LoVo (cell line): Measurements from ENCODE around the gene AOPEP.

ENCODE experiments used
- DNase-seq: peaks from one replicate; pipeline ENCODE4 v3.0.0-alpha.2; 2016; ENCODE audit warnings: low spot score

AOPEP gene

GRCh38 chr9:95099321-95100070 lies 373.0 kb downstream of the AOPEP start:
- DNase-seq = no peak

- DNase-seq = no peak
Observed at GRCh38 chr9:95100071-95100627, 373.6 kb downstream of the AOPEP start.

- DNase-seq = no peak
Observed at GRCh38 chr9:95101326-95101725, 374.8 kb downstream of the AOPEP start.

GRCh38 chr9:95102001-95102433 lies 375.5 kb downstream of the AOPEP start:
- DNase-seq = no peak

GRCh38 chr9:95102572-95102971 lies 376.1 kb downstream of the AOPEP start:
- DNase-seq = no peak

- DNase-seq = no peak
Observed at GRCh38 chr9:95103281-95103771, 376.8 kb downstream of the AOPEP start.

GRCh38 chr9:95103871-95104580 lies 377.5 kb downstream of the AOPEP start:
- DNase-seq = no peak

- no peak for DNase-seq
Observed at GRCh38 chr9:95104581-95104960, 378.1 kb downstream of the AOPEP start.

- no peak for DNase-seq
Observed at GRCh38 chr9:95104980-95105379, 378.5 kb downstream of the AOPEP start.

- DNase-seq = peak; percentile 38
Observed at GRCh38 chr9:95105519-95106287, 379.2 kb downstream of the AOPEP start.

GRCh38 chr9:95107001-95107749 lies 380.7 kb downstream of the AOPEP start:
- DNase-seq = no peak

GRCh38 chr9:95107976-95108375 lies 381.5 kb downstream of the AOPEP start:
- DNase-seq = no peak

GRCh38 chr9:95108777-95109176 lies 382.3 kb downstream of the AOPEP start:
- no peak for DNase-seq

- DNase-seq = no peak
Observed at GRCh38 chr9:95109456-95109855, 383.0 kb downstream of the AOPEP start.

GRCh38 chr9:95110921-95111525 lies 384.5 kb downstream of the AOPEP start:
- DNase-seq = no peak

- DNase-seq = no peak
Observed at GRCh38 chr9:95111716-95112115, 385.2 kb downstream of the AOPEP start.

- no peak for DNase-seq
Observed at GRCh38 chr9:95112436-95113280, 386.2 kb downstream of the AOPEP start.

- DNase-seq = no peak
Observed at GRCh38 chr9:95115104-95115503, 388.6 kb downstream of the AOPEP start.

- no peak for DNase-seq
Observed at GRCh38 chr9:95116002-95116807, 389.7 kb downstream of the AOPEP start.
